Measurements from ENCODE around the gene CCDC57. TPM values are rescaled to one million over a fixed set of nuclear protein-coding genes. Genes with fewer than 3 reads are reported as not detected.

Gene CCDC57
- total RNA-seq, 1 experiment from 2014 or later: 31.0 TPM

DNA sequence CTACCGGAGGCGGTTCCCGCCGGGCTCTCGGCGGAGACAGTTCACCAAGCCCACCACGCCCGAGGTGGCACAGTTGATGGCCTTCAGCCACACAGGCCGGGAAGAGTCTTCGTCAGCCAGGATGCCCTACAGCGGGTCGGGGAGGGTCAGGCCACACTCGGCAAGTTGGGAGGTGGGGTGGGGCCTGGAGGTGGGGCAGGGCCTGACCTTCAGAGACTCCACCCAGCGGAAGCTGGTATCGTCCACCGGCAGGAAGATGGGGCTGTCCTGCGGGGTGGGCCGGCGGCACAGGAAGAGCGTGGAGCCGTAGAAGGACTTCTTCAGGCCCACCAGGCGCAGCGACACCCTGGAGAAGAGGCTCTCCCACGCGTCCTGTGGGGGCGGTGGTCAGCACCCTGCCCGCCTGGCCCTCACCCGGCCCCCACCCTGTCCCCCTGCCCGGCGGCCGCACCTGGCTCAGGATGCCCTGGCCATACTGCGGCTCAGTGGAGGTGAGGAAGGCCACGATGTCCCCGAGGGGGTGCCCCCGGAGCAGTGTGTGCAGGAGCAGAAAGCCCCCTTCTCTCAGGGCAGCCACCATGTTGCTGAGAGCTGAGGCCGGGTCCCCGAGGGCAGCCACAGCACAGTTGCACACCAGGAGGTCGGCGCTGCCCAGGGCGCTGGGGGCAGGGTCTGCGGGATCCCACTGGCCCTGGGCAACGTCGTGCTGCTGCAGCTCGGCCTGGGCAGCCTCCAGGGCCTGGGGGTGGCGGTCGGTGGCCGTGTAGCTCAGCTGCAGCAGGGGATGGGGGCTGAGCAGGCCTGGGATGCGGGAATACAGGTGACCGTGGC, 127.4 kb downstream of the CCDC57 start:
- H3K9me3 ChIP-seq: no peaks in the 10 kb centered on the region
- no peaks in the 10 kb centered on the region for H3K27me3 Mint-ChIP-seq (ENCODE audit: insufficient read depth, unreplicated experiment)
- no peak for DNase-seq
- no peaks in the 10 kb centered on the region for H3K27me3 ChIP-seq (replicated peaks; ENCODE audit: control insufficient read depth, insufficient read depth, low read length)
- no peak overlapping the region for H3K4me3 Mint-ChIP-seq (ENCODE audit: unreplicated experiment)
- H3K36me3 Mint-ChIP-seq (ENCODE audit: insufficient read depth, unreplicated experiment): peaks cover 74% of the 10 kb centered on the region
- no peaks in the 10 kb centered on the region for H3K4me1 Mint-ChIP-seq (ENCODE audit: low read depth, unreplicated experiment)
- peaks cover 7% of the 10 kb centered on the region for H3K36me3 ChIP-seq (ENCODE audit: control insufficient read depth, insufficient read depth, low read length)
- intact Hi-C loops (cut with micrococcal nuclease; ENCODE audit: unreplicated experiment): no loop called here
- ChIA-PET POLR2A (no interaction called here), CTCF (no interaction called here)
- BruUV-seq (replicated peaks): no TSS peak
- H3K4me1 ChIP-seq: no peaks in the 10 kb centered on the region
- H3K4me3 ChIP-seq (ENCODE audit: low read depth, low read length): no peak overlapping the region
- no peaks in the 10 kb centered on the region for H3K9me3 Mint-ChIP-seq (ENCODE audit: unreplicated experiment)
- TF ChIP-seq, protein P1, sequence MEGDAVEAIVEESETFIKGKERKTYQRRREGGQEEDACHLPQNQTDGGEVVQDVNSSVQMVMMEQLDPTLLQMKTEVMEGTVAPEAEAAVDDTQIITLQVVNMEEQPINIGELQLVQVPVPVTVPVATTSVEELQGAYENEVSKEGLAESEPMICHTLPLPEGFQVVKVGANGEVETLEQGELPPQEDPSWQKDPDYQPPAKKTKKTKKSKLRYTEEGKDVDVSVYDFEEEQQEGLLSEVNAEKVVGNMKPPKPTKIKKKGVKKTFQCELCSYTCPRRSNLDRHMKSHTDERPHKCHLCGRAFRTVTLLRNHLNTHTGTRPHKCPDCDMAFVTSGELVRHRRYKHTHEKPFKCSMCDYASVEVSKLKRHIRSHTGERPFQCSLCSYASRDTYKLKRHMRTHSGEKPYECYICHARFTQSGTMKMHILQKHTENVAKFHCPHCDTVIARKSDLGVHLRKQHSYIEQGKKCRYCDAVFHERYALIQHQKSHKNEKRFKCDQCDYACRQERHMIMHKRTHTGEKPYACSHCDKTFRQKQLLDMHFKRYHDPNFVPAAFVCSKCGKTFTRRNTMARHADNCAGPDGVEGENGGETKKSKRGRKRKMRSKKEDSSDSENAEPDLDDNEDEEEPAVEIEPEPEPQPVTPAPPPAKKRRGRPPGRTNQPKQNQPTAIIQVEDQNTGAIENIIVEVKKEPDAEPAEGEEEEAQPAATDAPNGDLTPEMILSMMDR (IDR thresholded peaks at IDR 0.05; ENCODE audit: insufficient read depth in 1 of 2, low read depth in 1 of 2, low read length in 1 of 2, severe bottlenecking in 1 of 2, unreplicated experiment in 1 of 2): no peak
- no peak overlapping the region for H3K27ac Mint-ChIP-seq (ENCODE audit: unreplicated experiment)

DNA sequence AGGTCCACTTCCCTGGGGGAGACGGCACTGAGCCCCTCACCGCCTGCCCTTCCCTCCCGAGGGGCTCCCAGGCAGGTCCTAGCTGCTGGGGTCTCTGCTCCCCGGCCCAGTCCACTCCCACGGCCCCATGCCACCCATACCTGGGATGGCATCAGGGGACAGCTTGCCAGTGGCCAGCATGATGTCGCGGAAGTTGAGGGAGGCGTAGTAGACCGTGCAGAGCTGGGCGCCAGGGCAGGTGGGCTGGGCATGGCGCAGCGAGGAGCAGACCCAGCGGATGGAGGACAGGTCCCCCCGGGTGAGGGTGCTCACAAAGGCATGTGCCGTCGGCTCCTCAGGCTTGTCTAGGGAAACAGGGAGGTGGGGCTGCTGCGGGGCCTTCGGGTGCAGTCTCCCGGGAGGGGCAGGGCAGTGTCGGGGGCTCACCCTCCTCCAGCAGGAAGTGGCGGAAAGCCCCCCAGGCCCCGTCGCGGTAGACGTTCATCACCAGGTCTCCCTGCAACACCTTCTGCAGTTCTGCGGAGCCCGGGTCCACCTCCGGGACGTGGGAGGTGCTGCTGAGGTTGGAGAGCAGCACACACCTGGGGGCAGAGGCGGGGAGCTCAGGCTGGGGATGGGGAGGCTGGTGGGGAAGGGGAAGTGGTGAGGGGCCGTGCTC, 128.1 kb downstream of the CCDC57 start:
- TF ChIP-seq, protein P1 (IDR thresholded peaks at IDR 0.05; ENCODE audit: insufficient read depth in 1 of 2, low read depth in 1 of 2, low read length in 1 of 2, severe bottlenecking in 1 of 2, unreplicated experiment in 1 of 2): no peak
- H3K4me1 Mint-ChIP-seq (ENCODE audit: low read depth, unreplicated experiment): no peaks in the 10 kb centered on the region
- peaks cover 74% of the 10 kb centered on the region for H3K36me3 Mint-ChIP-seq (ENCODE audit: insufficient read depth, unreplicated experiment)
- CTCF ChIA-PET: no interaction called here
- Histone ChIP-seq H3K27me3 (replicated peaks; ENCODE audit: control insufficient read depth, insufficient read depth, low read length) (no peaks in the 10 kb centered on the region), H3K4me1 (no peaks in the 10 kb centered on the region), H3K36me3 (ENCODE audit: control insufficient read depth, insufficient read depth, low read length) (peaks cover 6% of the 10 kb centered on the region), H3K4me3 (ENCODE audit: low read depth, low read length) (no peak overlapping the region), H3K9me3 (no peaks in the 10 kb centered on the region)
- intact Hi-C loops (cut with micrococcal nuclease; ENCODE audit: unreplicated experiment): no loop called here
- H3K9me3 Mint-ChIP-seq (ENCODE audit: unreplicated experiment): no peaks in the 10 kb centered on the region
- H3K27ac Mint-ChIP-seq (ENCODE audit: unreplicated experiment): no peak overlapping the region
- H3K27me3 Mint-ChIP-seq (ENCODE audit: insufficient read depth, unreplicated experiment): no peaks in the 10 kb centered on the region
- H3K4me3 Mint-ChIP-seq (ENCODE audit: unreplicated experiment): no peak overlapping the region
- no TSS peak for BruUV-seq (replicated peaks)
- POLR2A ChIA-PET: no interaction called here
- no peak for DNase-seq

DNA sequence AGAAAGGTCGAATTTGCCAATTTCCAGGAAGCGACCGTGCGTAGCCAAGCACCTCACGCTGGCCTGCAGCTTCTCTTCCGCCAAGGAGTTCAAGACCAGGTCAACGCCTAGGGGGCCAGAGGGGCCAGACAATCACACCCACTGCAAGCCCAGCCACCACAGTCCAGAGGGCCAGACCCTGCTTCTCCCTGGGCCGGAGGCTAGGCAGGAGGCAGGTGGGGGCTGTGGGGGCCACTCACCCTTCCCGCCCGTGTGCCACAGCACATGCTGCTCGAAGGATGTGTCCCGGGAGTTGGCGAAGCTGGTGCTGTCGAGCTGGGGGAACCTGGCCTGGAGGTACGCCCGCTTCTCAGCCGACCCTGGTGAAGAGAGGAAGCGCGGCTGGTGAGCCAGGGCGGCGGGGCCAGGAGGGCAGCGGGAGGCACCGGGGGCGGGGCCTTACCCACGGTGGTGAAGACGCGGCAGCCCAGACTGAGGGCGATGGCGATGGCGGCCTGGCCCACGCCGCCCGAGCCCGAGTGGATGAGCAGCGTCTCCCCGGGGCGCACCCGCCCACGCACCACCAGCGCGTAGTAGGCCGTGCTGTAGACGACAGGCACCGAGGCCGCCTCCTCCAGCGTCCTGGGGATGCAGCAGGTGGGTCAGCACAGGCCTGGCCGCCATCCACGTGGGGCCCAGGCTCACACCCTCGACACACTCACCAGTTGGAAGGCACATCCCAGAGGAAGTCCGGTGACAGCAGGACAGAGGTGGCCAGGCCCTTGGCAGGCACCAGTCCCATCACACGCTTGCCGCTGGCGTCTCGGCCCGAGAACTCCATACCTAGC, 128.9 kb downstream of the CCDC57 start:
- peaks cover 6% of the 10 kb centered on the region for H3K36me3 ChIP-seq (ENCODE audit: control insufficient read depth, insufficient read depth, low read length)

More for the DNA sequence above, 128.9 kb downstream of the CCDC57 start:
- ChIA-PET CTCF (no interaction called here), POLR2A (interaction anchor here (0.7 kb wide), 1 partner anchor 15 kb away, joined by 3 read pairs; no protein-coding TSS in a partner anchor)
- H3K27ac Mint-ChIP-seq (ENCODE audit: unreplicated experiment): no peak overlapping the region
- Histone ChIP-seq H3K4me3 (ENCODE audit: low read depth, low read length) (no peak overlapping the region), H3K4me1 (no peaks in the 10 kb centered on the region), H3K27me3 (replicated peaks; ENCODE audit: control insufficient read depth, insufficient read depth, low read length) (no peaks in the 10 kb centered on the region), H3K9me3 (no peaks in the 10 kb centered on the region)
- H3K27me3 Mint-ChIP-seq (ENCODE audit: insufficient read depth, unreplicated experiment): no peaks in the 10 kb centered on the region
- DNase-seq: no peak
- H3K4me1 Mint-ChIP-seq (ENCODE audit: low read depth, unreplicated experiment): no peaks in the 10 kb centered on the region
- no TSS peak for BruUV-seq (replicated peaks)
- TF ChIP-seq, protein P1 (IDR thresholded peaks at IDR 0.05; ENCODE audit: insufficient read depth in 1 of 2, low read depth in 1 of 2, low read length in 1 of 2, severe bottlenecking in 1 of 2, unreplicated experiment in 1 of 2): no peak
- H3K9me3 Mint-ChIP-seq (ENCODE audit: unreplicated experiment): no peaks in the 10 kb centered on the region
- intact Hi-C loops (cut with micrococcal nuclease; ENCODE audit: unreplicated experiment): no loop called here
- no peak overlapping the region for H3K4me3 Mint-ChIP-seq (ENCODE audit: unreplicated experiment)
- peaks cover 78% of the 10 kb centered on the region for H3K36me3 Mint-ChIP-seq (ENCODE audit: insufficient read depth, unreplicated experiment)
